Activated T-cell treated with anti-CD3 and anti-CD28 coated beads, Interleukin-2, amount 50 U/mL, for 72 hours (primary cell): Measurements from ENCODE around the gene UBR4. TPM values are rescaled to one million over a fixed set of nuclear protein-coding genes. Genes with fewer than 3 reads are reported as not detected.

Experiments used
- ATAC-seq, 2 donors: fragments of 150-1000 bp; cut with Tn5 transposase; replicated peaks in 1 of 2; 2 replicates each; pipeline ENCODE4 v1.10.0; 2021; ENCODE audit warnings: moderate library complexity in 2 of 2, mild to moderate bottlenecking in 1 of 2
- DNase-seq, 2 donors: peaks; one replicate each; pipeline ENCODE4 v3.0.0; 2021 to 2022; ENCODE audit warnings: mixed read lengths in 1 of 2
- H3K27ac Mint-ChIP-seq: one replicate; pipeline ENCODE4 v1.8.0; 2022; ENCODE audit warnings: mild to moderate bottlenecking, moderate library complexity, mixed read lengths
- H3K27me3 Mint-ChIP-seq: one replicate; pipeline ENCODE4 v1.8.0; 2022; ENCODE audit warnings: low read depth, mixed read lengths
- H3K36me3 Mint-ChIP-seq, 2 donors: one replicate each; pipeline ENCODE4 v1.8.0; 2022; ENCODE audit warnings: mixed read lengths in 2 of 2, mild to moderate bottlenecking in 1 of 2; ENCODE audit not compliant: insufficient read depth in 2 of 2
- H3K4me1 Mint-ChIP-seq: one replicate; pipeline ENCODE4 v1.8.0; 2022; ENCODE audit warnings: low read depth, mixed read lengths
- H3K4me3 Mint-ChIP-seq, 2 donors: one replicate each; pipeline ENCODE4 v1.8.0; 2022; ENCODE audit warnings: mild to moderate bottlenecking in 2 of 2, mixed read lengths in 2 of 2, moderate library complexity in 2 of 2
- H3K9me3 Mint-ChIP-seq, 2 donors: one replicate each; pipeline ENCODE4 v1.8.0; 2022; ENCODE audit warnings: mixed read lengths in 2 of 2
- total RNA-seq, 2 donors: library from RNA; stranded (reverse); gene quantifications; one replicate each; pipeline ENCODE4 v1.2.3, GENCODE V29; 2022

Gene UBR4
- total RNA-seq, 2 donors from 2014 or later, result 208 to 215 TPM

- peak; percentile 64 to 70 for ATAC-seq
- peak; percentile 38 for DNase-seq
- no peaks in the 10 kb centered on the region for H3K27me3 Mint-ChIP-seq
- H3K4me1 Mint-ChIP-seq, result peaks cover 29% of the 10 kb centered on the region
- no peaks in the 10 kb centered on the region for H3K9me3 Mint-ChIP-seq
- peak overlapping the region; percentile 58 for H3K27ac Mint-ChIP-seq
- no peak overlapping the region for H3K4me3 Mint-ChIP-seq
- peaks cover 23 to 47% of the 10 kb centered on the region in 2 donors for H3K36me3 Mint-ChIP-seq
Measured at GRCh38 chr1:19087737-19088594, 122.1 kb downstream of the UBR4 start.

GRCh38 chr1:19087017-19087736 lies 122.9 kb downstream of the UBR4 start:
- H3K27me3 Mint-ChIP-seq, result no peaks in the 10 kb centered on the region
- ATAC-seq, result no peak
- peaks cover 29% of the 10 kb centered on the region for H3K4me1 Mint-ChIP-seq
- H3K27ac Mint-ChIP-seq, result peak overlapping the region; percentile 66
- no peaks in the 10 kb centered on the region for H3K9me3 Mint-ChIP-seq
- H3K36me3 Mint-ChIP-seq, result peaks cover 24 to 45% of the 10 kb centered on the region in 2 donors
- DNase-seq, result no peak
- H3K4me3 Mint-ChIP-seq, result no peak overlapping the region

- Mint-ChIP-seq H3K36me3 (peaks cover 25 to 44% of the 10 kb centered on the region in 2 donors), H3K27me3 (no peaks in the 10 kb centered on the region), H3K9me3 (no peaks in the 10 kb centered on the region), H3K4me1 (peaks cover 29% of the 10 kb centered on the region), H3K4me3 (no peak overlapping the region), H3K27ac (no peak overlapping the region)
- ATAC-seq (no peak), DNase-seq (no peak)
Measured at GRCh38 chr1:19086176-19086875, 123.7 kb downstream of the UBR4 start.

GRCh38 chr1:19084206-19084738 lies 125.8 kb downstream of the UBR4 start:
- Mint-ChIP-seq H3K9me3 (no peaks in the 10 kb centered on the region), H3K27ac (no peak overlapping the region), H3K36me3 (peaks cover 17 to 40% of the 10 kb centered on the region in 2 donors), H3K27me3 (no peaks in the 10 kb centered on the region), H3K4me3 (no peak overlapping the region), H3K4me1 (peaks cover 19% of the 10 kb centered on the region)
- no peak for ATAC-seq
- DNase-seq, result no peak

GRCh38 chr1:19083081-19083480 lies 127.0 kb downstream of the UBR4 start:
- no peaks in the 10 kb centered on the region for H3K9me3 Mint-ChIP-seq

GRCh38 chr1:19081218-19081893 lies 128.7 kb downstream of the UBR4 start:
- H3K4me1 Mint-ChIP-seq, result no peaks in the 10 kb centered on the region
- ATAC-seq, result no peak
- peaks cover 17 to 43% of the 10 kb centered on the region in 2 donors for H3K36me3 Mint-ChIP-seq
- H3K27me3 Mint-ChIP-seq, result no peaks in the 10 kb centered on the region
- peak overlapping the region; percentile 12 for H3K27ac Mint-ChIP-seq
- H3K9me3 Mint-ChIP-seq, result no peaks in the 10 kb centered on the region
- DNase-seq, result no peak
- H3K4me3 Mint-ChIP-seq, result no peak overlapping the region

More at GRCh38 chr1:19083081-19083480, 127.0 kb downstream of the UBR4 start:
- no peaks in the 10 kb centered on the region for H3K27me3 Mint-ChIP-seq
- H3K36me3 Mint-ChIP-seq, result peaks cover 13 to 33% of the 10 kb centered on the region in 2 donors
- peaks cover 7% of the 10 kb centered on the region for H3K4me1 Mint-ChIP-seq
- H3K27ac Mint-ChIP-seq, result peak overlapping the region; percentile 66
- DNase-seq (no peak), ATAC-seq (no peak)
- H3K4me3 Mint-ChIP-seq, result no peak overlapping the region

- no peak overlapping the region for H3K4me3 Mint-ChIP-seq
- no peak for DNase-seq
- H3K27ac Mint-ChIP-seq, result no peak overlapping the region
- peaks cover 19 to 40% of the 10 kb centered on the region in 2 donors for H3K36me3 Mint-ChIP-seq
- no peak for ATAC-seq
- H3K9me3 Mint-ChIP-seq, result no peaks in the 10 kb centered on the region
- H3K4me1 Mint-ChIP-seq, result peaks cover 3% of the 10 kb centered on the region
- no peaks in the 10 kb centered on the region for H3K27me3 Mint-ChIP-seq
Measured at GRCh38 chr1:19080721-19081120, 129.3 kb downstream of the UBR4 start.

GRCh38 chr1:19079541-19080472 lies 130.3 kb downstream of the UBR4 start:
- H3K27me3 Mint-ChIP-seq, result no peaks in the 10 kb centered on the region
- no peak overlapping the region for H3K4me3 Mint-ChIP-seq
- DNase-seq (no peak), ATAC-seq (no peak)
- peaks cover 12% of the 10 kb centered on the region for H3K4me1 Mint-ChIP-seq
- no peak overlapping the region for H3K27ac Mint-ChIP-seq
- H3K36me3 Mint-ChIP-seq, result peaks cover 21 to 49% of the 10 kb centered on the region in 2 donors
- no peaks in the 10 kb centered on the region for H3K9me3 Mint-ChIP-seq

GRCh38 chr1:19078536-19078935 lies 131.5 kb downstream of the UBR4 start:
- no peak overlapping the region for H3K27ac Mint-ChIP-seq
- H3K27me3 Mint-ChIP-seq, result no peaks in the 10 kb centered on the region
- no peak overlapping the region for H3K4me3 Mint-ChIP-seq
- no peak for DNase-seq
- no peaks in the 10 kb centered on the region for H3K9me3 Mint-ChIP-seq
- H3K36me3 Mint-ChIP-seq, result peaks cover 19 to 42% of the 10 kb centered on the region in 2 donors
- peaks cover 24% of the 10 kb centered on the region for H3K4me1 Mint-ChIP-seq
- no peak for ATAC-seq

GRCh38 chr1:19076841-19077616 lies 133.0 kb downstream of the UBR4 start:
- Mint-ChIP-seq H3K4me3 (no peak overlapping the region), H3K36me3 (peaks cover 19 to 39% of the 10 kb centered on the region in 2 donors), H3K9me3 (no peaks in the 10 kb centered on the region), H3K27me3 (no peaks in the 10 kb centered on the region), H3K4me1 (peaks cover 36% of the 10 kb centered on the region), H3K27ac (no peak overlapping the region)
- ATAC-seq (no peak), DNase-seq (no peak)
